GM12878 (cell line): ENCODE data around the gene GABBR1. TPM values are rescaled to one million over a fixed set of nuclear protein-coding genes. Genes with fewer than 3 reads are reported as not detected.

Experiments used
- BCL11A ChIP-seq: IDR thresholded peaks from 2 replicates; pipeline ENCODE4 v1.6.1; 2011; ENCODE audit warnings: low read depth, low read length
- BCLAF1 ChIP-seq: fragments of 450-650 bp; IDR thresholded peaks from 2 replicates; pipeline ENCODE4 v1.6.1; 2017; ENCODE audit warnings: antibody characterized with exemption, mild to moderate bottlenecking, moderate library complexity
- KLF5 ChIP-seq: fragments of 450-650 bp; IDR thresholded peaks from 2 replicates; pipeline ENCODE4 v1.6.1; 2014; ENCODE audit warnings: mild to moderate bottlenecking; ENCODE audit not compliant: partially characterized antibody
- MTA3 ChIP-seq: IDR thresholded peaks from 2 replicates; pipeline ENCODE4 v1.6.1; 2012; ENCODE audit warnings: low read length, inconsistent platforms, borderline replicate concordance
- MYC ChIP-seq: IDR thresholded peaks from 2 replicates; pipeline ENCODE4 v1.6.1; 2011; ENCODE audit warnings: mild to moderate bottlenecking, low read length, moderate library complexity, inconsistent platforms; ENCODE audit not compliant: insufficient read depth, insufficient replicate concordance, insufficient read length, severe bottlenecking
- NFYA ChIP-seq: IDR thresholded peaks from 2 replicates; pipeline ENCODE4 v1.6.1; 2011; ENCODE audit warnings: low read depth, mild to moderate bottlenecking, low read length, improper control_type of control experiment, borderline replicate concordance
- PAX8 ChIP-seq: fragments of 450-650 bp; IDR thresholded peaks from 2 replicates; pipeline ENCODE4 v1.6.1; 2017; ENCODE audit warnings: mild to moderate bottlenecking, moderate library complexity
- SMARCA5 ChIP-seq: fragments of 450-650 bp; IDR thresholded peaks from 2 replicates; pipeline ENCODE4 v1.6.1; 2017; ENCODE audit warnings: mild to moderate bottlenecking
- SP1 ChIP-seq: IDR thresholded peaks from one replicate; pipeline ENCODE4 v1.6.1; 2011; ENCODE audit warnings: low read depth, low read length
- ZBTB4 ChIP-seq: fragments of 450-650 bp; formaldehyde crosslinking; IDR thresholded peaks from 2 replicates; pipeline ENCODE4 v1.4.0; 2022; ENCODE audit warnings: mild to moderate bottlenecking, moderate library complexity
- polyA plus RNA-seq, 11 experiments: library from polyadenylated mRNA; depleted of rRNA in 4 of 11; unstranded in 6 of 11; stranded (reverse) in 5 of 11; fragments of >200 nt; fragmentation: Nextera tagmentation in 4 of 11; fragmentation: Illumina TruSeq in 1 of 11; extraction: Ambion mirVana in 4 of 11; extraction: Trizol in 1 of 11; gene quantifications; 1 replicate in 1 of 11; 2 replicates in 10 of 11; pipeline versions ENCODE4 v1.2.1 to v1.2.3, GENCODE V29; 2011 to 2016; ENCODE audit warnings: inconsistent platforms in 2 of 11, missing spikeins in 2 of 11, low read depth in 1 of 11
- total RNA-seq, 4 experiments: library from RNA; depleted of rRNA in 3 of 4; stranded (reverse); fragments of >200 nt in 3 of 4; fragmentation: Illumina TruSeq in 1 of 4; extraction: Trizol in 1 of 4; gene quantifications; 2 replicates each; pipeline versions ENCODE4 v1.2.1 to v1.2.3, GENCODE V29; 2013 to 2021

GABBR1 gene
- total and polyA plus RNA-seq, 10 of the 15 experiments (the other 5 are each of a cell fraction or from before 2014, with no cell fraction given), result 0.11 to 5.2 (median 1.0) TPM

DNA sequence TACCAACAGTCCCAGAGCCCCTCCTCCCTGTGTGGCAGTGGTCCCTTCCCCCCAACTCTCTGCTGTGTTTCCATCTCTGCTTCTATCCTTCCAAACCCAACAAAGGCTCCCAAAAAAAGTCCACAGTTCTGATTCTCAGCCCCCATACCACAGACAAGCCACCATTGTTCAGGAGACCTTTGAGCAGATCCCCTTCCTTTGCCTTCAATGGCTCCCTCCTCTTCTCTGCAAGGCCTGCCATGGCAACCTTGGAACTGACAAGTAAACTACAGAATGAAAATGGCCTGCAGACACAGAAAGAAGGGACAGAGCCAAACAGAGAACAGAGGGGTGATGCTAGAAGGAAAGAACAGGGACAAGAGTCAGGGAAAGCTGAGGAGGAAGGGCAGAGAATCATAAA lies 24.9 kb downstream of the GABBR1 start (continued):
- no peak for TF ChIP-seq ZBTB4 (CRISPR knock-in tag)
- TF ChIP-seq MYC, result no peak
- TF ChIP-seq KLF5, result no peak
- no peak for TF ChIP-seq SMARCA5
- TF ChIP-seq BCLAF1, result no peak
- no peak for TF ChIP-seq BCL11A
- TF ChIP-seq MTA3, result no peak
- no peak for TF ChIP-seq NFYA
- TF ChIP-seq PAX8, result no peak
- TF ChIP-seq SP1, result no peak
